SJSA1 (cell line): Measurements from ENCODE around the gene CD68. TPM values are rescaled to one million over a fixed set of nuclear protein-coding genes. Genes with fewer than 3 reads are reported as not detected.

Source experiments
- DNase-seq, 2 experiments: peaks; one replicate each; pipeline ENCODE4 v3.0.0-alpha.2; 2015 to 2020; ENCODE audit warnings: low spot score in 2 of 2, low read depth in 1 of 2
- H3K27ac ChIP-seq: fragments of 250-450 bp; sonication (Bioruptor Pico); 2 replicates; pipeline ENCODE4 v1.5.1; 2020; ENCODE audit warnings: mild to moderate bottlenecking, moderate library complexity
- H3K27me3 ChIP-seq: fragments of 250-450 bp; sonication (Bioruptor Pico); replicated peaks from 2 replicates; pipeline ENCODE4 v1.5.1; 2020; ENCODE audit warnings: mild to moderate bottlenecking, moderate library complexity
- H3K36me3 ChIP-seq: fragments of 250-450 bp; sonication (Bioruptor Pico); 2 replicates; pipeline ENCODE4 v1.5.1; 2020; ENCODE audit warnings: mild to moderate bottlenecking
- H3K4me1 ChIP-seq: fragments of 250-450 bp; sonication (Bioruptor Pico); replicated peaks from 2 replicates; pipeline ENCODE4 v1.6.1; 2021; ENCODE audit warnings: mild to moderate bottlenecking
- H3K4me3 ChIP-seq: fragments of 250-450 bp; sonication (Bioruptor Pico); 2 replicates; pipeline ENCODE4 v1.5.1; 2020; ENCODE audit warnings: mild to moderate bottlenecking
- H3K9me3 ChIP-seq: fragments of 250-450 bp; sonication (Bioruptor Pico); replicated peaks from 2 replicates; pipeline ENCODE4 v1.5.1; 2020; ENCODE audit warnings: mild to moderate bottlenecking
- total RNA-seq: library from RNA; depleted of rRNA; stranded (reverse); fragments of >200 nt; shearing (Covaris generic); gene quantifications from 2 replicates; pipeline ENCODE4 v1.2.3, GENCODE V29; 2014

The CD68 gene
- total RNA-seq, 1 experiment from 2014 or later, result 5.2 TPM

DNA sequence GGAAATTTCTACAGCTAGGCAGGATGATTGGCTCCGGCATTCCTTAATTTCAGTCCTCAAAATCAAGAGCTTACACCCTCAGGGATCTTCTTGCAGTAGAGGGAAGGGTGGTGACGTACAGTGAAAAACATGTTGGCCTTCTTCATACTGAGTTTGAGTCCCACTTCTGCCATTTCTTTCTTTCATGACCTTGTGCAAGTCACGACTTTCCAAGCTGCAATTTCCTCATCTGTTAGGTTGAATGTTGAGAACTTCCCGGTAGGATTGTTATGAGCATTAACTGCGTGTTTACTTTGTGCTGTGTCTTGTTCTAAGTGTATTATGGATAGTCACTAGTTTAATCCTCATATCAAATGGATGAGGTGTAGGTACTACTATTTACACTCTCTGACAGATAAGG, 9.9 kb upstream of the CD68 start:
- no peak for DNase-seq
- H3K36me3 ChIP-seq, result peaks cover 78% of the 10 kb centered on the region
- no peak overlapping the region for H3K27ac ChIP-seq
- no peaks in the 10 kb centered on the region for H3K27me3 ChIP-seq
- no peak overlapping the region for H3K4me3 ChIP-seq
- peaks cover 6% of the 10 kb centered on the region for H3K4me1 ChIP-seq
- no peaks in the 10 kb centered on the region for H3K9me3 ChIP-seq

DNA sequence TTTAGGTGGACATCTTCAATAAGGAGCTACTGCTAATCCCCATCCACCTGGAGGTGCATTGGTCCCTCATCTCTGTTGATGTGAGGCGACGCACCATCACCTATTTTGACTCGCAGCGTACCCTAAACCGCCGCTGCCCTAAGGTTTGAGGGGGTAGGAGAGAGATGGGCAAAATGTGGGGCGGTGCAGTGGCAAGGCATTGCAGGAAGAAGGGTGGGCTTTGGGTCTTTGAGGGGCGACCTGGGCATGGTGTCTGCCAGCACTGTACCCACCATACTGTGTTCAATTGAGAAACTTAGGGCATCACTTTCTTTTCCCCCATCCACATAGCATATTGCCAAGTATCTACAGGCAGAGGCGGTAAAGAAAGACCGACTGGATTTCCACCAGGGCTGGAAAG, 9.1 kb upstream of the CD68 start:
- DNase-seq, result no peak
- Histone ChIP-seq H3K4me1 (peaks cover 14% of the 10 kb centered on the region), H3K36me3 (peaks cover 78% of the 10 kb centered on the region)

DNA sequence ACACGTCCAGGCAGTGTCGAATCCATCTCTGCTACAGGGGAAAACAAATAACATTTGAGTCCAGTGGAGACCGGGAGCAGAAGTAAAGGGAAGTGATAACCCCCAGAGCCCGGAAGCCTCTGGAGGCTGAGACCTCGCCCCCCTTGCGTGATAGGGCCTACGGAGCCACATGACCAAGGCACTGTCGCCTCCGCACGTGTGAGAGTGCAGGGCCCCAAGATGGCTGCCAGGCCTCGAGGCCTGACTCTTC, 7.2 kb upstream of the CD68 start:
- Histone ChIP-seq H3K9me3 (no peaks in the 10 kb centered on the region), H3K36me3 (peaks cover 84% of the 10 kb centered on the region), H3K27me3 (no peaks in the 10 kb centered on the region), H3K27ac (peak overlapping the region; percentile 12), H3K4me1 (peaks cover 18% of the 10 kb centered on the region), H3K4me3 (peak overlapping the region; percentile 75)
- peak in 1 of 2 experiments; percentile 98 for DNase-seq

More for the DNA sequence above, 9.1 kb upstream of the CD68 start:
- Histone ChIP-seq H3K9me3 (no peaks in the 10 kb centered on the region), H3K27ac (no peak overlapping the region), H3K27me3 (no peaks in the 10 kb centered on the region), H3K4me3 (no peak overlapping the region)

DNA sequence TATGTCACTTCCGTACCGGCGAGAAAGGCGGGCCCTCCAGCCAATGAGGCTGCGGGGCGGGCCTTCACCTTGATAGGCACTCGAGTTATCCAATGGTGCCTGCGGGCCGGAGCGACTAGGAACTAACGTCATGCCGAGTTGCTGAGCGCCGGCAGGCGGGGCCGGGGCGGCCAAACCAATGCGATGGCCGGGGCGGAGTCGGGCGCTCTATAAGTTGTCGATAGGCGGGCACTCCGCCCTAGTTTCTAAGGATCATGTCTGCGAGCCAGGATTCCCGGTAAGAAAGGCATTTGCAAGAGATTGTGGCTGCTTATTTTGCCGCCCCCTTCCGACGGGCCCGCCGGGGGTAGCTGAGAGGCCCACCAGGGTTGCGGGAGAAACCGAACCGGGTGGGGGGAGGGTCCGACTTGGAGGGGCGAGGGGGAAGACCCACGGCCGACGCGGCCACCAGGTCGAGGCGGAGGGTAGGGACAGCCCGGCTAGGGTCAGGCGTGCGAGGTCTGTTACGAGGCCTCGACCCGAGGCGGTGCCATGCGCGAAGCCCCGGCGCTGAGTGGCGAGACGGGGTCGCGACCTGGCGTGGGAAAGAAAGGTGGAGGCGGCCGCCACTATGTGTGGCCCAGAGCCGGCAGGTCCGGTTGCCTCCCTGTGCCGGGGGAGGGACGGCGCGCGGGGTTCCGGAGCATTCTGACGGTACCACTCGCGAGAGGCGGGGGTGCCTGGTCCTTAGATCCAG, 6.7 kb upstream of the CD68 start:
- no peaks in the 10 kb centered on the region for H3K9me3 ChIP-seq
- peak in 1 of 2 experiments; percentile 99 for DNase-seq
- no peaks in the 10 kb centered on the region for H3K27me3 ChIP-seq
- H3K4me3 ChIP-seq, result peak overlapping the region; percentile 75
- H3K36me3 ChIP-seq, result peaks cover 84% of the 10 kb centered on the region
- H3K4me1 ChIP-seq, result peaks cover 18% of the 10 kb centered on the region
- H3K27ac ChIP-seq, result peak overlapping the region; percentile 83

DNA sequence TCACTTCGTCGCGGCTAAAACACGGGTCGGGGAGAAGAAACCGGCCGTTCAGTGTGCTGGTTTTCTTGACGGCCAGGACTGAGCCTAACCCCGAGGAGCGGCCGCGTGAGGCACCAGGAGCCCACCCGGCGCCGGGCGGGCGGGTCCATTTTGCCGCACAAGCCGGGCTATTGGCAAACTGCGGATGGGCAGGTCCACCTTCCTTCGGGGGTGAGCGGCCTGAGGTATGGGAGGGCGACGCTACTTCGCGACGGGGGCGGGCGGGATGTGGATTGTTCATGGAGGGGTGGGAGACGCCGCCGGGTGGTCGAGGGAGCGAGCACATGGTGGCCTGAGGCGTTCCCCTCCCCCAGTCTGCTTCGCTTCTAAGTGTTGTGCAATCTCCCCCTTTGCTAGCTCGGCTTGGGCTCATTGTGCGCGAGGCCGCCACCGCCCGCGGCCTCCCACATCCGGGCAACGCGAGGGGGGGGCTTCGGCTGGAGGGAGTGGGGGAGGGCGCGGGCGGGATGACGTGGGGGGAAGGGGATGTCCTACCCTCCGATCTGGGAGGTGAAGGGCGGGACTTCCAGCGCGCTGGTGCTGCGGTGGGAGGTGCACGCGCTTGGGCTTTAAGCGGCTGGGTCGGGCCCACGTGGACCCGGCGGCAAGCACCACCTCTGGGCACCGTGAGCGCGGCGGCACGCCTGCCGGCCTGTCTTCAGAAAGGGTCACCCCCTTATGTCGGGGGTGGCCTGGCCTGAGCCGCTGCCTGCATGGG, 5.9 kb upstream of the CD68 start:
- H3K27ac ChIP-seq, result peak overlapping the region; percentile 83
- H3K9me3 ChIP-seq, result no peaks in the 10 kb centered on the region
- peak; percentile 73 to 91 for DNase-seq
- H3K36me3 ChIP-seq, result peaks cover 87% of the 10 kb centered on the region
- H3K4me3 ChIP-seq, result peak overlapping the region; percentile 75
- H3K4me1 ChIP-seq, result peaks cover 18% of the 10 kb centered on the region
- no peaks in the 10 kb centered on the region for H3K27me3 ChIP-seq

DNA sequence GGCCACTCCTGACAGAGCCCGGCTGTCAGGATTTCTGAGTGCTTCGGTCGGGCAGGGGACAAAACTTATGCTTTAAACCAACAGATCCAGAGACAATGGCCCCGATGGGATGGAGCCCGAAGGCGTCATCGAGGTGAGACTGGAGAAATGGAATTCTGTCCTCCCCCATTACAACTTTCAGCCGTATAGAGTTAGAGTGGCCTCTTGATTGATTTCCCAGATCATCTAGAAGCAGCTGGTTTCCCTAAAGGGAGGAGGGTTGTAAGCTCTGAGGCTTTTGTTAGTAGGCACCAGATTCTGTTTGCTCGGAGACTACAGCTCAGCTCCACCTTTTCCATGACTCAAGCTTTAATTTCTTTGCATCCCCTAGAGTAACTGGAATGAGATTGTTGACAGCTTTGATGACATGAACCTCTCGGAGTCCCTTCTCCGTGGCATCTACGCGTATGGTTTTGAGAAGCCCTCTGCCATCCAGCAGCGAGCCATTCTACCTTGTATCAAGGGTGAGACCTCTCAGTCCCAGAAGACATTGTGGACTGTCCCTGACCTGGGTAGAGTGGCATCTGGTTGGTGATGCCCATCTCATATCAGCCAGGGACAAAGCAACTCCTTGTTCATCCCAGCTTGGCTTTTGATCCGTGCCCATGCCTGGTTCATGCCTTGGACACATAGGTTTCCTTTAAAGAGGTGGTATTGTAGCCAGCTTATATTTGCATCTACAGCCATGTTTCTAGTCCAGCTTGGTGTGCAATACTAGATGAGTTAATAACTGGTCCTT, 5.1 kb upstream of the CD68 start:
- peaks cover 91% of the 10 kb centered on the region for H3K36me3 ChIP-seq
- peak overlapping the region; percentile 75 for H3K4me3 ChIP-seq
- H3K27me3 ChIP-seq, result no peaks in the 10 kb centered on the region
- no peak overlapping the region for H3K27ac ChIP-seq
- no peaks in the 10 kb centered on the region for H3K9me3 ChIP-seq
- peaks cover 24% of the 10 kb centered on the region for H3K4me1 ChIP-seq
- DNase-seq, result no peak

DNA sequence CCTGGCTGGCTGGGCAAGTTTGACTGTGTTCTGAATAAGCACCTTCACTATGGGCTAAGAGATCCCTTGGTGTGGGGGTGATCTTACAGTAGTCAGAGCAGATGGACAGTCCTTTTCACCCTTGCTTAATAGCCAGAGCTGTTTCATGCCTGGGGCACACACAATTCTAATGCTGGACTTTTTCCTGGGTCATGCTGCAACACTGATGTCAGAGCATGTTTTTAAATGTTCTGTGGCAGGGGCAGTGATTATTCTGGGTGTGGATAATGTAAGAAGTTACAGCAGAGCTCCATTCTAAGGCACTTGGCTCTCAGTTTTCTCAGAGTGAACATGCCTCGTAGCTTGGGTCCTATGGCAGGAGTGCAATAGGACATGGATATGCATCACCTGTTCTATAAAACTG, 4.0 kb upstream of the CD68 start:
- Histone ChIP-seq H3K4me3 (no peak overlapping the region), H3K27ac (no peak overlapping the region), H3K4me1 (peaks cover 31% of the 10 kb centered on the region), H3K27me3 (no peaks in the 10 kb centered on the region), H3K36me3 (peaks cover 92% of the 10 kb centered on the region), H3K9me3 (no peaks in the 10 kb centered on the region)
- DNase-seq, result no peak

DNA sequence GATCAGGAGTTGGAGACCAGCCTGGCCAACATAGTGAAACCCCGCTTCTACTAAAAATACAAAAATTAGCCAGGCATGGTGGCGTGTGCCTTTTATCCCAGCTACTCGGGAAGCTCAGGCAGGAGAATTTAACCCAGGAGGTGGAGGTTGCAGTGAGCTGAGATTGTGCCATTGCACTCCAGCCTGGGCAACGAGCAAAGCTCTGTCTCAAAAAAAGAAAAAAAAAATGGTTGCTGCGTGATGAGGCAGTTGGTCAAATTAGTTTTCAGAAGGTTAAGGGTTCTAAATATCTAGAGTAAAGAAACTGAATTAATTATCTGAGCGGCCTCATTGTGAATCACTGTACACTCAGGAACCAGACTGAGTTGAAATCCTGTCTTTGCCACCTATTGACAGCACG, 3.5 kb upstream of the CD68 start:
- no peaks in the 10 kb centered on the region for H3K9me3 ChIP-seq
- H3K4me1 ChIP-seq, result peaks cover 31% of the 10 kb centered on the region
- no peak overlapping the region for H3K4me3 ChIP-seq
- H3K27me3 ChIP-seq, result no peaks in the 10 kb centered on the region
- H3K27ac ChIP-seq, result no peak overlapping the region
- peaks cover 92% of the 10 kb centered on the region for H3K36me3 ChIP-seq
- DNase-seq, result no peak

DNA sequence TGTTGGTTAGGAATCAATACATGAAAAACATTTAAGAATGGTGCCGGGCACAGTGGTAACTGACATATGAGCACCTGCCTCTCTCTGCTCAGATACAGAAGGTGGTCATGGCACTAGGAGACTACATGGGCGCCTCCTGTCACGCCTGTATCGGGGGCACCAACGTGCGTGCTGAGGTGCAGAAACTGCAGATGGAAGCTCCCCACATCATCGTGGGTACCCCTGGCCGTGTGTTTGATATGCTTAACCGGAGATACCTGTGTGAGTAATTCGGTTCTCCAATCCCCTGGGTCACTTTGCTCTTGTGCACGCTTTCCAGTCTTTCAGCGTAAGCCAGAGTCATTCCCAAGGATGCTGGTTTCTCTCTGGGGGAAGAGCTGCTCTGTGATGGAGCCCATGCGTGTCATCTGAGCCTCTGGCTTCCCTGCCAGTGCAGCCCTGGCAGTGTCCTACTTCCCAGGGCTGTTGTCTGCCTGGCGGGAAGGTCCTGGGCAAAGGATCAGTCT, 3.0 kb upstream of the CD68 start:
- Histone ChIP-seq H3K4me3 (no peak overlapping the region), H3K4me1 (peaks cover 31% of the 10 kb centered on the region), H3K27ac (no peak overlapping the region), H3K27me3 (no peaks in the 10 kb centered on the region), H3K9me3 (no peaks in the 10 kb centered on the region), H3K36me3 (peaks cover 87% of the 10 kb centered on the region)
- DNase-seq, result no peak

DNA sequence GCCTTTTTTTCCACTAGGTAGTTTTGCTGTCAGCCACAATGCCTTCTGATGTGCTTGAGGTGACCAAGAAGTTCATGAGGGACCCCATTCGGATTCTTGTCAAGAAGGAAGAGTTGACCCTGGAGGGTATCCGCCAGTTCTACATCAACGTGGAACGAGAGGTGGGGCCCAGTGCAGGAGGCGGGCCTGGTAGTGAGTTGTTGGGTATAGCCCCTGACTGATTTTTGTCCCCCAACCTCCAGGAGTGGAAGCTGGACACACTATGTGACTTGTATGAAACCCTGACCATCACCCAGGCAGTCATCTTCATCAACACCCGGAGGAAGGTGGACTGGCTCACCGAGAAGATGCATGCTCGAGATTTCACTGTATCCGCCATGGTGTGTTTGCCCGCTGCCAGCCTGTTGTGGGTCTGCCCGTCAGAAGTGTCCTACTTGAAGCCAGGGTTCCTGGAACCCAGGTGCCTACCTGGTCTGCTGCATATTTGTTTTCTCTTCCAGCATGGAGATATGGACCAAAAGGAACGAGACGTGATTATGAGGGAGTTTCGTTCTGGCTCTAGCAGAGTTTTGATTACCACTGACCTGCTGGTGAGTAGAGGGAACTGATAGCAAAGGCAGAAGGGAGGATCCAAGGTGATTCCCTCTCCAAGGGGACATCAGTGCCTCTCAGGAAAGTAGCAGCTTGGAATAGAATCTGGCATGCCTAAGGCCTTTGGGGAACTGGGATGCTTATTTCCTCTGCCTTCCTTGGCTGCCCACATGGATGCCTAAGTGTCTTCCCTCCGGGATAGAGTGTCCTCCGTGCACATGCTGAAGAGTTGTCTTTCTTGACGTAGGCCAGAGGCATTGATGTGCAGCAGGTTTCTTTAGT, 1.9 kb upstream of the CD68 start:
- no peak for DNase-seq
- Histone ChIP-seq H3K4me1 (peaks cover 29% of the 10 kb centered on the region), H3K36me3 (peaks cover 89% of the 10 kb centered on the region), H3K27me3 (no peaks in the 10 kb centered on the region), H3K27ac (no peak overlapping the region), H3K9me3 (no peaks in the 10 kb centered on the region), H3K4me3 (no peak overlapping the region)

DNA sequence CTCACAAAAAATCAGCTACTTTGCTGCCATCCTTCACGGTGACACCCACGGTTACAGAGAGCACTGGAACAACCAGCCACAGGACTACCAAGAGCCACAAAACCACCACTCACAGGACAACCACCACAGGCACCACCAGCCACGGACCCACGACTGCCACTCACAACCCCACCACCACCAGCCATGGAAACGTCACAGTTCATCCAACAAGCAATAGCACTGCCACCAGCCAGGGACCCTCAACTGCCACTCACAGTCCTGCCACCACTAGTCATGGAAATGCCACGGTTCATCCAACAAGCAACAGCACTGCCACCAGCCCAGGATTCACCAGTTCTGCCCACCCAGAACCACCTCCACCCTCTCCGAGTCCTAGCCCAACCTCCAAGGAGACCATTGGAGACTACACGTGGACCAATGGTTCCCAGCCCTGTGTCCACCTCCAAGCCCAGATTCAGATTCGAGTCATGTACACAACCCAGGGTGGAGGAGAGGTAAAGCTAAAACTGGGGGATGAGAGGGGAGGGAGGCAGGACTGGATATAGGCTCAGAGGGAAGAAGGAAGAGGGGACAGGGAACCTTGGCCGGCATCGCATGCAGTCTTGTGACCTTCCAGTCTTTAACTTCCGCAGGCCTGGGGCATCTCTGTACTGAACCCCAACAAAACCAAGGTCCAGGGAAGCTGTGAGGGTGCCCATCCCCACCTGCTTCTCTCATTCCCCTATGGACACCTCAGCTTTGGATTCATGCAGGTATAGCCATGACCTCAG, 581 bp downstream of the CD68 start:
- Histone ChIP-seq H3K27ac (peak overlapping the region; percentile 18), H3K4me3 (no peak overlapping the region), H3K27me3 (no peaks in the 10 kb centered on the region), H3K4me1 (peaks cover 38% of the 10 kb centered on the region), H3K36me3 (peaks cover 72% of the 10 kb centered on the region), H3K9me3 (no peaks in the 10 kb centered on the region)
- DNase-seq, result no peak

DNA sequence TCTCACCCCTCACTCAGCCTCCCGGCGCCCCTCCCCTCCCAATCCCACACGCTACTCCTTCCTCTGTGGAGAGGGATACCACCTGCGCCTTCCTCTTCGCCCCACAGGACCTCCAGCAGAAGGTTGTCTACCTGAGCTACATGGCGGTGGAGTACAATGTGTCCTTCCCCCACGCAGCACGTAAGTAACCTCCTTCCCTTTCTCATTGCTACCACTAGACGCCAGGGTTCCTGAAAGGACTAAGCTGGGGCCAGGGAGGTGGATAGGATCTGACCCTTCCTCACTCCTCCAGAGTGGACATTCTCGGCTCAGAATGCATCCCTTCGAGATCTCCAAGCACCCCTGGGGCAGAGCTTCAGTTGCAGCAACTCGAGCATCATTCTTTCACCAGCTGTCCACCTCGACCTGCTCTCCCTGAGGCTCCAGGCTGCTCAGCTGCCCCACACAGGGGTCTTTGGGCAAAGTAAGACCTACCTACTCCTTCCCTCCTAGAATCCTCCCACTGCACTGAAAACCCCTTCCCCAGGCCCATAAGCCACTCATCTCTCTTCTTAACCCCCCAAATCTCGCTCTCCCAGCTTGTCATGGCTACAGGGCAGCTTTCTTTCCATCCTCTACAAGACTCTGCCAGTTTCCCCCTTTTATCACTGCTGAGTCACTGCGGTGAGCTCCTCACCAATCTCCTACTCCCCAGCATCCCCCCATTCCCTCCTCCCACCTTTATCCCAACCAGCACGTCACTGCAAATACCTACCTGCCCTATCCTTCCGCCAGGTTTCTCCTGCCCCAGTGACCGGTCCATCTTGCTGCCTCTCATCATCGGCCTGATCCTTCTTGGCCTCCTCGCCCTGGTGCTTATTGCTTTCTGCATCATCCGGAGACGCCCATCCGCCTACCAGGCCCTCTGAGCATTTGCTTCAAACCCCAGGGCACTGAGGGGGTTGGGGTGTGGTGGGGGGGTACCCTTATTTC, 1.5 kb downstream of the CD68 start:
- Histone ChIP-seq H3K27ac (no peak overlapping the region), H3K4me1 (peaks cover 33% of the 10 kb centered on the region), H3K27me3 (no peaks in the 10 kb centered on the region), H3K4me3 (no peak overlapping the region), H3K36me3 (peaks cover 68% of the 10 kb centered on the region), H3K9me3 (no peaks in the 10 kb centered on the region)
- no peak for DNase-seq
